ENCODE data around the gene GSTM3. TPM values are rescaled to one million over a fixed set of nuclear protein-coding genes. Genes with fewer than 3 reads are reported as not detected.

Gene GSTM3
- total and polyA plus RNA-seq, 9 of the 15 experiments (the other 6 are each of a cell fraction or from before 2014, with no cell fraction given), result 3.9 to 24.5 (median 9.4) TPM

GRCh38 chr1:109788695-109789521 lies 48.1 kb upstream of the GSTM3 start (continued):
- TF ChIP-seq EP400 (IDR thresholded peaks at IDR 0.05), result no peak
- TF ChIP-seq SIN3B (IDR thresholded peaks at IDR 0.05; ENCODE audit: low read depth), result no peak
- peak; percentile 16; the same call in 1 of the 2 replicates for TF ChIP-seq PKNOX1 (IDR thresholded peaks at IDR 0.05)
- TF ChIP-seq REST (IDR thresholded peaks at IDR 0.05; ENCODE audit: borderline replicate concordance), result peak; percentile 19; the same call in 1 of the 2 replicates
- TF ChIP-seq REST (CRISPR knock-in tag; IDR thresholded peaks at IDR 0.05; ENCODE audit: low read depth), result no peak
- TF ChIP-seq ZNF253 (CRISPR knock-in tag; conservative IDR thresholded peaks at IDR 0.05), result no peak
- TF ChIP-seq U2AF2 (optimal IDR thresholded peaks at IDR 0.05; ENCODE audit: low read depth, low read length), result no peak
- no peak for TF ChIP-seq ZNF696 (CRISPR knock-in tag; conservative IDR thresholded peaks at IDR 0.05)
- TF ChIP-seq PTTG1 (tag; IDR thresholded peaks at IDR 0.05; ENCODE audit: low read depth), result no peak
- no peak for TF ChIP-seq ZNF398 (CRISPR knock-in tag; IDR thresholded peaks at IDR 0.05)
- no peak for TF ChIP-seq ZNF644 (tag; IDR thresholded peaks at IDR 0.05; ENCODE audit: low read depth)
- no peak for TF ChIP-seq UBTF (IDR thresholded peaks at IDR 0.05; ENCODE audit: borderline replicate concordance in 1 of 2, low read depth in 2 of 2, low read length in 2 of 2)
- peak; percentile 56; the same call in 1 of the 2 replicates for TF ChIP-seq SMARCE1 (IDR thresholded peaks at IDR 0.05)
- TF ChIP-seq ARNT (IDR thresholded peaks at IDR 0.05), result no peak
- TF ChIP-seq DPF2 (IDR thresholded peaks at IDR 0.05), result no peak
